GM15510 (cell line): Measurements from ENCODE around the gene SUPT20HL1.

Experiments
- POLR2A ChIP-seq: IDR thresholded peaks from 3 replicates; pipeline ENCODE4 v1.6.1; 2011; ENCODE audit warnings: borderline replicate concordance; ENCODE audit not compliant: insufficient read length; ENCODE audit errors: extremely low read depth

The SUPT20HL1 gene

DNA sequence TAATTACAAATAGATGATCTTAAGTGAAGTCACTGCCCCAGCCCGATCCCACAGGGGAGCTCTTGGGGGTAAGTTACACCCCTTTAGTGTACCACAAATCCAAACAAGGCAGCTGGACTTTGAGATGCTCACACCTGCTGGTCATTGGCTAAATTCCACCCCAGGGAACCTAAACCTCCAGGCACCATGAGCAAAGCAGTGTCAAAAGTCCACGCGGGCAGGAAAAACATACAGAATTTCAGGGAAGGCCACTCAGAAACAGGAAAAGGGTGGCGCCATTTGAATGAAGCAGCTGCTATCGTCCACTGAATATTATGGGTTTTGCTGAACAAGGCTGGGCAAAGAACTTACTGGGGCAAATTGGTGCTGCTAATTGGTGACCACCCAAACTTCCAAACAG, 30.9 kb downstream of the SUPT20HL1 start:
- no peak for TF ChIP-seq POLR2A

DNA sequence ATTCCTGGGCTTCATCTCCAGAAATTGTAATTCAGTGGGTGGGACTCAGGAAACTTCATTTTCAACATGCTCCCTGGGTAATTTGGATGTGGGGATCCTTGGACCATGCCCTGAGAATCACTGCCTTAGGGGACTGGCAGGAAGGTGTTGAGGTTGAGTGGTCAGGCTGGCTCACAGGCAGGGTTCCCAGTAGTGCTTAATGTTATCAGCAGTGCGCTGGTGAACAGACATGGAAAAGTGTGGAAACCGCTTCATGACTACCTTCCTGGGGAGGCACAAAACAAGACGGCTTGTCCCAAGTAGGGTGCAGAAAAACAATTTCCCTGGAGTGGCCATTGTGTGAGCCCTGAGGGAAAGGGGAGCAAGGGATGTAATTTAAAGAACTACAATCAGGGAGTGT, 31.4 kb downstream of the SUPT20HL1 start:
- TF ChIP-seq POLR2A, result no peak

DNA sequence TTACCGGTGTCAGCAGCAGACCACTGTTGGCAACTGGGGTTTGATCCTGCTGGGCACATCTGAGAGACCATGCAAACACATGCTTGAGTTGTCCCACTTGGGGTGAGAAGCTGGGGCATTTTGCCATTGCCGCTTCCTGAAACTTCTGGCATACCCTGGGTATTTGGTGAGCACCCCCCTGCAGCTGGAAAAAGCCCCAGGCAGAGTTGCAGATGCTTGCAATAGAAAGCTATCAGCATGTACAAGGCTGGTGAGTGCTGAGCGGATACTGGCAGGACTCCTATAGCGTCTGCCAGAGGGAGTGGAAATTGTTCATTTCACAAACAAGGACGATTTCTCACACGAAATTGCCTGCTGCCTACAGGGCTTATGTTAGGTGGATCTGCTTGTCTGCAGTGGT, 32.3 kb downstream of the SUPT20HL1 start:
- TF ChIP-seq POLR2A, result no peak

DNA sequence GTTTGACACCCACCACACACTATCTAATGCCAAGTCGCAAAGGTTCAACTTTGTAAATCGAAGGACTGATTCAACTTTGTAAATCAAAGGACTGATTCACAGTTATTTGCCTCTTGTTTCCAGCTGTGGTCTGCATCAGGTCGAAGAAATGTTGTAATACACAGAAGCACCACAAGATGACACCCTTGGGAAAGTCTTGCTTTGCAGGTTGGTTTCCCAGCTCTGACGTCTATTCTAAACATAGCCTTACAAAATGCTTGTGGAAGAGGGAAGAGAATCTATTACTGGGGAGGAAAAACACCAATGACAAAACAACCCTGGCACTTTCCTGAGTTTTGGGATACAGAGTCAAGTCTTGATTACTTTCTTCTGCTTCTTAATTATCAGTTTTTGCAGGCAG, 35.3 kb downstream of the SUPT20HL1 start:
- no peak for TF ChIP-seq POLR2A

DNA sequence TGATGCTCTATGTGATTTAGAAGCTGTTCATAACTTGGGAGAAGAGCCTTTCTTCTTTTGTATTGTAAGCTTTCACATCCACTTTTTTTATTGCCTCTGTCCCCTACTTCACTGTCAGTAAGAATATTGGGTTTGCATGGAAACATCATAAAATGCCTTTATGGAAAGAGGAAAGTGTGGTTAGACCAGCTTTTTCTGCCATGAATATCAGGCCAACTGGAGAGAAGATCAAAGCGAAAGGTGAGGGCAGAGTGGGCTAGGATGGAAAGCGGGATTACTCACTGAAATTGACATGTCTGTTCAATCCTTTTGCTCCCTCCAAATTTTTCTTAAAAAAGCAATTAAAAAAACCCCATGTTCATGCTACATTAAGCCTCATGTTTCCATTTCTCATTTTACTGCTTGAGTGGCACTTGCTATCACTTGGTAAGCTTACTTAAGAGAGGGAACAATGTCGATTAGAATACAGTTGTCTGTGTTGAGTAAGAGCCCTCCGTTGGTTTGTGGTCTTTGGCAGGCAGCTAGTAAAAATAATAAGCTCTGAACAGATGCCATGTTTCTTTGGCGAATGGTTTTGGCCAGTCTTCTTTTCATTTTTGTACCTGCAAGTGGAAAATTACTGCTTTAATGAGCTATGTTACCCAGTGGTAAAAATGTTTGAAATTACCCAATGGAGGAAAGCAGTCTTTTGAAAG, 35.9 kb downstream of the SUPT20HL1 start:
- TF ChIP-seq POLR2A, result no peak

DNA sequence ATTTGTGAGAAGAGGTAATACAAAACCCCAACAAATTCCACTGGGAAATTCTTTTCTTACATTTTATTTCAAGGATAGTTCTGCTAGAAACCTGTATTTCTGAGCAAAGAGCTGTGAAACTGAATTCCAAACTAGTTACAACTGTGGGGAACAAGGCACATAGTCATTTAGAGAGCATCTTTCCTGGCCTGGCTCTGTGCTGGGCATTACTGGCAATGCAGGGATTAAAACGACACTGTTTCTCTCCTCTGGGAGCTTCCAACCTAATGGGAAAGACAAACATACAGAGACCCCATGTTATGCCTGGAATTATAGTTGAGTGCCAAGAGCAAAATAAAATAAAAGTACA, 36.5 kb downstream of the SUPT20HL1 start:
- TF ChIP-seq POLR2A, result no peak

DNA sequence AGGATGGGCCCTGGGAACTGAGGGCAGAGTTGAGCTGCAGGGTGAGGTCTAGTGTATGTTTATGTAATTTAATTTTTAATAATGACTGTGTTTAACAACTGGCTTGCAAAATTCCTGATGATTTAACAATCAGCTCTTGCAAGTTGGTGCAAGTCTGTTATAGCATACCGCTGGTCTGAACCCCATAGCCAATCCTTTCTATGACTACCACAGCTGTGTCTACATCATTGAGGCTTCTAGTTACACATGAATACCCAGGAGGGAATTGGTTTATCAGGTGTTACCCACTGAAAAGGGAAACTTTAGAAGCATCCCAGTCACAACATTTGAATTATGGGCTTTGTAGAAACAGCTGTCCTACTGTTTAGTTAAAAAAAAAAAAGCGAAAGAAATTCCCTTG, 38.3 kb downstream of the SUPT20HL1 start:
- TF ChIP-seq POLR2A, result no peak

DNA sequence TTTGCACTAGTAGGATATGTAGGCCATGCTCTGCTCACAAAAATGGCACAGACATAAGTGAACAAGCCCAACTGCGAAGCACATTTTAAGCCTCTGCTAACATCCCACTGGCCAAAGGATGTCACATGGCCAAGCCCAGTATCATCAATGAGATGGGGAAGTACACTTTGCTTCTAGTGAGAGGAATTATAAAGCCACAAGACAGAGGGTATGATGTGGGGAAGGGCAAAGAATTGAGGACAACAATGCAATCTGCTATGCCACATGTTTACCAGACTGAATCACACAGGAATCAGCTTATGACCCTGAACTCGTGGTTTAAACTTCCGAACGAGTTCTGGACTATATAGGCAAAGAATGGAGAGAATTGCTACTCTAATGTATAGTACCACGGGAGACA, 39.1 kb downstream of the SUPT20HL1 start:
- TF ChIP-seq POLR2A, result no peak

DNA sequence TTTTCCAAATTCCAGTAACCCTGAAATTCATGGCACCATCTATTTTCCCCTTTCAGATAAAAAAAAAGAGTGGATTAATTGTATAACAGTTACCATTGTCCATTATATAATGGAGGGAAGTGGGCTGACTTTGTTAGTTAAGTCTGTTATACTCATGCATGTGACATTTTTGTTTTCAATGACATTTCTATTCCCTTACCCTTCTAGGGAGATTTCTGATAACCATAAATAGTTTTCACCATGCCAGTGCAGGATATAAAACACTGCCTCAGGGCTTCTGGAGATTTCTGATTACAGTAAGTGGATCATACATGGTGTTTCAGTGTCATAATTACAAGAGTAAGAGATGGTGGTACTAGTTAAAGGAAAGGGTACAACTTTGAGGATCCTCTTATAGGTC, 45.5 kb downstream of the SUPT20HL1 start:
- TF ChIP-seq POLR2A, result no peak
